Left ventricle myocardium inferior (tissue), 1 donor: Measurements from ENCODE around the gene TSEN34. TPM values are rescaled to one million over a fixed set of nuclear protein-coding genes. Genes with fewer than 3 reads are reported as not detected.
A peak's percentile ranks its signal among the peaks of the same experiment; 100 is the strongest.

Experiments used
- DNase-seq: peaks from one replicate; pipeline ENCODE4 v3.0.0-alpha.2; 2020
- H3K27ac ChIP-seq: fragments of 200-600 bp; replicated peaks from 2 replicates; pipeline ENCODE4 v1.8.0; 2021
- H3K27me3 ChIP-seq: fragments of 200-600 bp; 2 replicates; pipeline ENCODE4 v1.8.0; 2021; ENCODE audit warnings: low read depth
- H3K36me3 ChIP-seq: fragments of 200-600 bp; 2 replicates; pipeline ENCODE4 v1.8.0; 2021
- H3K4me1 ChIP-seq: fragments of 200-600 bp; 2 replicates; pipeline ENCODE4 v1.8.0; 2021
- H3K4me3 ChIP-seq: fragments of 200-600 bp; 2 replicates; pipeline ENCODE4 v1.8.0; 2021; ENCODE audit warnings: mild to moderate bottlenecking, moderate library complexity
- H3K9me3 ChIP-seq: fragments of 200-600 bp; replicated peaks from 2 replicates; pipeline ENCODE4 v1.8.0; 2021
- CTCF ChIP-seq: fragments of 200-600 bp; IDR thresholded peaks from 2 replicates; pipeline ENCODE4 v1.8.0; 2021; ENCODE audit warnings: antibody characterized with exemption, mild to moderate bottlenecking, borderline replicate concordance
- intact Hi-C: fragments of 100-400 bp; cut with micrococcal nuclease; formaldehyde crosslinking; loops from one replicate; pipeline ENCODE4 v1.11.0; 2022
- long read RNA-seq: library from polyadenylated mRNA; unstranded; transcript quantifications from one replicate; pipeline ENCODE4 v2.0.0, GENCODE V29; 2021
- total RNA-seq: library from RNA; stranded (reverse); fragmentation: NEBNext Ultra II Directional; extraction: Animal tissue kit (Norgen Biotek cat#: 25700); gene quantifications from one replicate; pipeline ENCODE4 v1.2.1, GENCODE V29; 2021
- donor health status: DM: no; HTN: yes; CAD: no; lungs with severe emphysema.

The TSEN34 gene
- total RNA-seq, result 16.2 TPM
- long read RNA-seq, transcript TSEN34-201 (5 exons, 2,294 nt), result minor isoform, 12 of 48 reads
- long read RNA-seq, transcript TSEN34-203 (4 exons, 1,349 nt), result major isoform, 25 of 48 reads
- long read RNA-seq, partial matches to known transcripts, result 1 of 48 reads
- long read RNA-seq, other reads (novel, unspliced or antisense), result 10 of 48 reads

GRCh38 chr19:54191011-54191810 lies at the start of gene TSEN34:
Gene TSEN34 (plus strand): TSS chr19:54191308. CDS start chr19:54191365, 57 bp downstream.
- H3K27me3 ChIP-seq, result no peaks in the 10 kb centered on the region
- no peaks in the 10 kb centered on the region for H3K9me3 ChIP-seq
- peak; percentile 88 for DNase-seq
- intact Hi-C loops, result no loop called here
- peaks cover 27% of the 10 kb centered on the region for H3K36me3 ChIP-seq
- H3K4me1 ChIP-seq, result peaks cover 36% of the 10 kb centered on the region
- H3K4me3 ChIP-seq, result peak within 1 kb of the TSS; percentile 91
- peak within 1 kb of the TSS; percentile 100 for H3K27ac ChIP-seq
- TF ChIP-seq CTCF, result no peak

GRCh38 chr19:54141356-54141755 lies 49.8 kb upstream of the TSEN34 start:
- Histone ChIP-seq H3K9me3 (no peaks in the 10 kb centered on the region), H3K27me3 (no peaks in the 10 kb centered on the region), H3K4me1 (peaks cover 55% of the 10 kb centered on the region), H3K36me3 (peaks cover 40% of the 10 kb centered on the region), H3K27ac (no peak overlapping the region), H3K4me3 (no peak overlapping the region)
- TF ChIP-seq CTCF, result no peak
- no peak for DNase-seq
- intact Hi-C loops, result no loop called here

DNA sequence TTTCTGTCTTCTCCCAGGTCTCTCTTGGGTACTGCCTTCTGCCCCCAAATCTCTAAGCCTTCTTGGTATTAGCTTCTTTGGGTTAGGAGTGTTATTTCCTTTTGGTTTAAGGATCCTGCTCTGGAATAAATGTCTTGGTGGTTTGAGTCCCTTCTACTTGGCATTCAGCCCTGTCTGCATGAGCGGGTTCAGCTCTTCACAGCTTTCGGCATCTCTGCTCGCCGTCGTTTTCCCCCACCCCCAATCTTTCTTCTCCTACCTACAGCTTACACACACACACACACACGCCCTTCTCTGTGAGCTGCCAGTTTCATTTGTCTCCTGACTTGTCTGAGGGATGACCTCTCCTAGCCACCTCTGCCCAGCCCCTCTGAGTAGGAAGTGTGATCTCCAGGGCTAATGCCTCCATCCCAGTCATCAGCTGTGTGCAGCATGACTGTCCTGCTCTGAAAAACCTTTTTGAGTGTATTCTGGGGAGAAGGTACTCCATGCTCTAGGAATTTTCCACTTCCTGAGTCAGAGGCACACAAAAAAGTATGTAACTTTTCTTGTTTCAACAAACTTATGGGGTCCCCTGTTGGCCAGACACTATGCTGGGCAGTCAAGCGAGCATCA lies 48.8 kb upstream of the TSEN34 start:
- Histone ChIP-seq H3K4me3 (no peak overlapping the region), H3K36me3 (peaks cover 49% of the 10 kb centered on the region), H3K27me3 (no peaks in the 10 kb centered on the region), H3K27ac (no peak overlapping the region), H3K4me1 (peaks cover 60% of the 10 kb centered on the region), H3K9me3 (no peaks in the 10 kb centered on the region)
- no peak for TF ChIP-seq CTCF
- no peak for DNase-seq
- intact Hi-C loops, result no loop called here

GRCh38 chr19:54145541-54146158 lies 45.5 kb upstream of the TSEN34 start:
- peaks cover 41% of the 10 kb centered on the region for H3K4me1 ChIP-seq

More at GRCh38 chr19:54145541-54146158, 45.5 kb upstream of the TSEN34 start:
- Histone ChIP-seq H3K27me3 (no peaks in the 10 kb centered on the region), H3K36me3 (peaks cover 81% of the 10 kb centered on the region), H3K27ac (no peak overlapping the region), H3K9me3 (no peaks in the 10 kb centered on the region), H3K4me3 (no peak overlapping the region)
- intact Hi-C loops, result no loop called here
- DNase-seq, result no peak
- TF ChIP-seq CTCF, result no peak
